HG03060 (cell line): Measurements from ENCODE around the gene DUOXA1.

Experiments used
- ATAC-seq: cut with Tn5 transposase; IDR thresholded peaks from one replicate; pipeline ENCODE4 v1.9.1; 2021; ENCODE audit warnings: low read depth, moderate number of reproducible peaks; ENCODE audit not compliant: unreplicated experiment

The DUOXA1 gene

DNA sequence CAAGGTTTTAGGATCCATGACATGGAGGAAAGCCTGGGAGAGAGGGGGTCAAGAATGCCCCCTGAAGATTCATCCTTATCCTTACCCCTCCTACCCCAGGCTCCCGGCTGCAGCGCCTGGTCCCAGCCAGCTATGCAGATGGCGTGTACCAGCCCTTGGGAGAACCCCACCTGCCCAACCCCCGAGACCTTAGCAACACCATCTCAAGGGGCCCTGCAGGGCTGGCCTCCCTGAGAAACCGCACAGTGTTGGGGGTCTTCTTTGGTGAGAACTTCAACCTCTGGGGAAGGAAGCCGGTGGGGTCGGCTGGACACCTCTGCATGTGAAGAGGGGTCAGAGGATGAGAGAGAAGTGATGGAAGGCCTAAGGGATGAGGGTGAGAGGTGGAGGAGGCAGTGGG is 4.4 kb upstream of the DUOXA1 start:
- ATAC-seq, result no peak

DNA sequence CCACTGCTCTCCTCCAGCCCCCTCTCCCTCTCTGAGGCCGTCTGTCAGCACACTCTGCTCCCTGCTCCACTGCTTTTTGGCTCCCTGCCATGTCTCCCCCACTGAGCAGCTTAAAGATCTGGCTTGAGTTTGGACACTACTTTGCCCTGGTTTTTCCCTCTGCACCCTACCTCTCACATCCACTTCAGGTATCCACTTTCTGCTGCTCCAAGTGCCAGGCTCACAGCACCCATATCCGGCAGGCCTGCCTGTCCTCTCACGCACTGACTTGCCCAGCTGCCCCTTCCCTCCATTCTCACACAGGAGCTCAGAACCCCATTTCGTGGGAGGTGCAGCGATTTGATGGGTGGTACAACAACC is 3.9 kb upstream of the DUOXA1 start:
- ATAC-seq, result no peak

DNA sequence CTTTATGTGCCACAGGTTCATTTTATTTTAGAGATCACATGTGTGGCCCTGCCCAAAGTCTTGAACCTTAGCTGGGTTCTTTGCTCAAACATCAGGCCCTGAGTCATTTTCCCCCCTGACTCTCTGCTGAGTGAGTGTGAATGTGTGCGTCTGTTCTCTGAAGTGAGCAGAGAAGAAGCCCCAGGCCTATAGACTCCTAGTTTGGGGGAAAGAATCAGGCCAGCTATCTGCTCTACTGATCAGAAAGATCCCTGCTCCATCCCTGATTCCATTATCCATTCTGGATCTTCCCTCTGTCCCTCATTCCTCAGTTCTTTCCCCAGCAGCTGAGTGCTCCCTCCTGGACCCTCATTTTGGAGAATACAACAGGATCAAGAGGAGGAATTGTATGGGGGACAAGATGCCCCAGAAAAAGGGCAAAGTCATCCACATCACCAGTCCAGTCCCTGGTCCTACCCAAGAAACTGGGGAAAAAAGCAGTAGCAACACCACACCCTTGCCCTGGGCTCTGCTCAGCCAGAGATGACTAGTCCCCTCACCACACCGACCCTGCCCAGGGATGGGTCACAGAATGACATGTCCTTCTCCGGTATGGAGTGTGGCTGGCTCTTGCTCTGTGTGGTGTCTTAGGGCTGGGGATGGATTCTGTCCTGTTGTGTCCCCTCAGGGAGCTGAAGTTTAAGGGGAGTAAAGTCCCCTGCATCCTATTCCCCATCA is 3.3 kb upstream of the DUOXA1 start:
- ATAC-seq, result no peak

DNA sequence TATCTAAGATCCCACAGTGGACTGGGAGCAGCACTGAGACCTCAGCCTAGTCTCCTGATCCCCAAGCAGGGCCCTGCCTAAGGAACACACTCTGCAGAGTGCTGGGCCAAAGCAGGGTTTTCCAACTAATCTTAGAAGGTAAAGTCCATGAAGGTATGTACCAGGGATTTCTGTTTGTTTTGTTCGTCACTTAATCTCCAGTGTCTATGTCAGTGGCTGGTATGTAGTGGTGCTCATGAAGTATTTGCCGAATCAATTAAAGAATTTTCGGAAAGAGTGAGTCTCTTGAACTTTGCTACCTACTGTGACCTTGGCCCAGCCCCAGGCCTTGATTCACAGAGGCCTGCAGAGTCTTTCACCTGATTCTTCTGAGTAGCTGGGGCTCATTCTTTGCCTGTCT is 1.8 kb upstream of the DUOXA1 start:
- ATAC-seq, result no peak

DNA sequence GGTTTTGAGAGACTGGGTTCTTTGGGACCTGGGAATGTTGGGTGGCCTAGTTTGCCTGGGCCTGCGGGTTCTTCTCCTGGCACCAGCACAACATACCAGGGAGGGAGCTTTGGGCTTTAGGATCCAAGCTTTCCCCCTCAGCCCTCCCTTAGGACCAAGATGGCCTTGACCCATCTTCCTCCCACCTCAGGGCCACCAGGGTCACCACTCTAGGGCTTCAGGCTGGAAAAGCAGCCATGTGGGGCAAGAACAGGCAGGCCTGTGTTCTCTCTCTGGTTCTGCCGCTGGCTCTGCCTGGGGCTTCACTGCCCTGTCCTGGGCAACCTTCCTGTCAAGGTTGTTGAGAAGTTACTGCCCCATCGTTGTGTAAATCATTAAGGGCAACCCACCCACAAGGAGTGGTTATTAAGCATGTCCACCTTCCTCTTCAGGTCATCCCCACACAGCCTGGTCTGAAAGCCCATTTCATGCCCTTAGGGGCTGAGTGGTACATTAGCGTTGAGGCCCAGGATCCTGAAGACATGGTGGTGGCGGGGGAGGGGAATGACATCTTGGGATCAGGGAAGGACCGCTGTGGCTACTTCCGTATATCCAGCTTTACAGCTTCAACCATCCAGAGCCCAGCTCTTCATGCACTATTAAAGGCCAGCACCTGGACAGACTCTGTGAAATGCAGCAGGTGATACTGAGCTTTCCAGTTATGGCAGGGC is 767 bp upstream of the DUOXA1 start:
- no peak for ATAC-seq

DNA sequence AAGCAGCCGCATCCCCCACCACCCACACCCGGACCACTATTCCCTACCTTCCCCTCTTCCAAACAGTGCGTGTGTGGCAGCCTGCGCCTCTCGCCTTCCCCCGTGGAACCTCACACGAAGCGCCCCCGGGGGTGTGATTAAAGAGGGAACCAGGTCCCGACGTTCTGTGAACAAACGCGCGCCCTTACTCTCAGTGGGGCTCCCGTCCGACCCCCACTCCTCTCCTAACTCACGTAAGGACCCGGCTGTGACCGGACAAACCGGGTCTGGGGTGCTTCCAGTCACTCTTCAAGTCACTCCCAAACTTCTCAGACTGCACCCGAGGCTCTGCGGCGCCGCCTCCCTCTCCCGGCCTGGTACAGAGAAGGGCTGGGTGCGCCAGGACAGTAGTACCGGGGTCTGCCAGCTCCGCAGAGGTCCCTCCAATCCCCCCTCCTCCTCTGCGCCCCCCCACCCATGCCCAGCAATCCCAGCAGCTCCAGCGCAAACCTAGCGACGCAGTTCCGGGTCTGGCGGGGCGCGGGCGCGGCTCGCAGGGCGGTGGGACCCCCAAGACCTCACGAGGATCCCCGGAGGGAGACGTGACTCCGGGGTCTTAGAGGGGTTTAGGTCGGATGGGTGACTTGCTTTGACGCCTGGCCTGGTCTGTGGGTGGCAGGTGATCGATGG is 574 bp downstream of the DUOXA1 start:
- ATAC-seq, result no peak

DNA sequence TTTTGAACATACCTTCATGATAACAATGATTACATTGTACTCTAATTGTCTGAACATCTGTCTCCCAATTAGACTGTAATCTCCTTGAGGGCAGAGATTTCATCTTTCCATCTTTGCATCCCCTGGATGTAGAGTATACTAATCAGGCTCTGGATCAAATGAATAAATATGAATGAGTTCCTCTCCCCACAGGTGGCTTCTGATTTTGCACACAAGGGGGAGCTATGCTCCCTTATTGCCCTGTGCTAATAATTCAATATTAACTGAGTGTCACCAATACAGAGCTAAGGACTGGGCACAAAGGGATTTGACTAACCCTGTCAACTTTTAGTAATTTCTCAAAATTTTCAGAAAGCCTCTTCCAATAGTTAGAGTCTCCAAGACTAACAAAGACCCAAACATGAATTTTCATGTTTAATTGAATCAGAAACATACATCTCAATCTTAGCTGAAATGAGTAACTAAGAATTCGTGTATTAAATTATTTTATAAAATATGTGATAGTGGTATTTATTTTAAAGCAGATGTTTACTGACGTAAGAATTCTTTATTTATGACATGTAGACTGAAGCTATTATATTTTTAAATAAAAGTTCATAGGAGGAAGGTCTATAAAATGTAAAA is 3.0 kb downstream of the DUOXA1 start:
- no peak for ATAC-seq

DNA sequence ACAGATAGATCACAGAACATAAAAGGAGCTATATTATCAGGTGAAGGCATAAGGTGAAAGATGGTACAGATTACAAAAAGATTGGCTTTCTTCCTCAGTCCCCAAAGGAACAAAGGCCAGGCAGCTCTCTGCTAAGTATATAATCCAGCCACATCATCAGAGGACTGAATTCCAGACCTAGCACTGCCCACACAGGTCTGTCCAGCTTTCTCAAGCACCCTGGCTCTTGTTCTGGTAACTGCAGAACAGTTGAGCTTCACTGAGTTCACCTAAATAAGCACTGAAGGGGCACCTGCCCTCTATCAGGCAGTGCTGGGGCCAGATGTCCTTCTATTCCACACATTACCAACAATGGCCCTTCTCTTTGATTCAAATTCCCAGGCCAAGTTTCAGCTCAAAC is 6.3 kb downstream of the DUOXA1 start:
- no peak for ATAC-seq

DNA sequence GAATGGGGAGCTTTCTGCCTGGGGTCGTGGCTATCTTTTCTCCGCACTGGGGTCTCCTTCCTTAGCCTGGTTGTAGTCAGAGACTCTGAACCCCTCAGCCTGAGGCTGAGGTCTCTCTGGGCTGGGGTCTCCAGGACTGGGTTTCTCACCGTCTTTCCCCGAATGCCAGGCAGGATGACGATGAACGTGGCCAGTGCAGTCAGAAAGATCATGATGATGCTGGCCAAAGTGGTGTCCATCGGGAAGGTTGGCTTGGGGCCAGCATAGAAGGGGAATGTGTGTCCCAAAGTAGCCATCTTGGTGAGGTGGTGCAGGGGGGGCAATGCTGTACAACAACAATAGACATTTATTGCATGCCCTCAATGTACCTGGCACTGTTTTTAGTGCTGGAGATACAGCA is 7.0 kb downstream of the DUOXA1 start:
- no peak for ATAC-seq

DNA sequence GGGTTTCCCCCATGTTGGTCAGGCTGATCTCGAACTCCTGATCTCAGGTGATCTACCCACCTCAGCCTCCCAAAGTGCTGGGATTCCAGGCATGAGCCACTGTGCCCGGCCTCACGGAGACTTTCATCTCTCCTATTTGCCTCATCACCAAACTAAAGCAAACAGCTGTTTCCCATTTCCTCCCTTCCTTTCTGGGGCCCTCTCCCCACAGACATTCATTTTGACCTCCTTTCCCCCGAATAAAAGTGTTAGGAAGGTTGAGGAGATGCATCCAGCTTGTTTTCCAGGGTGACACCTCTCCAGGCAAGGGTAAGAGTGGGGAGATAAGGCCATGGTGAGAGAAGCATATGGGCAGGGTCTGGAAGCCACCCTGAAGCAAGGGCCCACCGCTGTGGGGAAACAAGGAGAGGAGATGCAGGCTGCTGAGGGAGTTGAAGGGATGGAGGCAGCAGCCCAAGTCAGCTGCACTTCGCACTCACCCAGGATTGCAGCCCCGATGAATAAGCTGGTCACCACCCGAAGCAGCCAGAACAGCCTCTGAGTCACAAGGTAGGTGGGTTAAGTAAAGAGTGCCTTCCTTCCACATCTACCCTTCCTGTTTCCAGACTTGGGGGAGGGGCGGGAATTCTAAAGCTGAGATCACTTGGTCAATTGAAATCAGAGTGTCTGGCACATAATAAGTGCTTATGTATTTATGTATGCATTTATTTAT is 7.8 kb downstream of the DUOXA1 start:
- no peak for ATAC-seq

DNA sequence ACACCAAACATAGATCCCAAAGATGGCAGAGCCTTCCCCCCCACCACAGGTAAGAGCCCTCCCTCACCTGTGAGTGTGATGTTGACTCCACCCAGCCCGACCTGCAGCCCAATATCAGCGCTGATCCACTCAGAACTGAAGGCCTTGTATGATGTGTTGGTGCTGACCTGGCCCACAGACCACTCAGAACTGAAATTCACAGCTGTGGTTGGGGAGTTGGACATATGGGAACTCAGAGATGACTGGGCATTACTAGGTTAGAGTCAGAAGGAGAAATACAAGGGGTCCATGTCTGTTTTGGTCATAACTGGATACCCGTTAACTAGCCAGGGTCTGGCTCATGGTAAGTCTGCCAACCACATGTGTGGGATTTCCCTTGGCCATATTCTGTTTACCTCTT is 8.7 kb downstream of the DUOXA1 start:
- no peak for ATAC-seq

DNA sequence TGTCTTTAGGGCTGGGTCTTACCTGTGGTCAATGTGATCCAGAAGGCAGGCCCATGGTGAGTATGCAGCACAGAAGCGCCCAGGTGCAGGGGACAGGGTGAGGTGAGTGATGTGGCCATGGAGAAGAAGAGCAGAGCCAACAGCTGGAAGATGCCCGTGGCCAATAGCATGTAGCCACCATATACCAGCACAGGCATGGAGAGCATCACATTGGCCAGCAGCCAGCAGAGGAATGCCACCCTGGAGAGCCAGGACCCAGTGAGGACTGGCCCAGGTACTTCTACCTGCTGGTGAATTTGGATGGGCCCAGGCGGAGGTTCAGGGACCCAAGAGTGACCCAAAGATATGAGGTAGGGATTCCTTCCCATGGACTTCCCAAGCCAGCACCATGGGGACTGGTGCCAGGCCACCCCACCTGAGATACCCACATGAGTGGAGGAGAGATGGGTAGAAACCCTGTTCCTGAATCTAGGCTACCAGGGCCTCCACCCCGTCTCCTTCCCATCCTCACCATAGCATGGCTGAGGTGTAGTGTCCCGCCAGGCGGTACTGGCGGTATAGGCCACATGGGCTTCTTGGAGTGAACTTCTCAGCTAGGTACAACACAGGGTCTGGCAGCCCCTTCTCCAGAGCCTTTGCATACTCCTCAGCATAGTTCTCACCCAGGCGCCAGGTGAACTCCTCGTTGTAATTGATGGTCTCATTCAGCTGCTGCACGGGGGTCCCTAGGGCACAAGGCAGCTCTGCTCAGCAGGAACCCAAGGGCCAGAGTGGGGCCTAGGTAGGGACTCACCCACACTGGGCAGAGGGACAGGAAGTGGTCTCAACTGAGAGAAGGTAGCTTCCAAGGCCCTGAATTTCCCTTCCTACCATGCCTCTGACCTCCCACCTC is 9.4 kb downstream of the DUOXA1 start:
- no peak for ATAC-seq

DNA sequence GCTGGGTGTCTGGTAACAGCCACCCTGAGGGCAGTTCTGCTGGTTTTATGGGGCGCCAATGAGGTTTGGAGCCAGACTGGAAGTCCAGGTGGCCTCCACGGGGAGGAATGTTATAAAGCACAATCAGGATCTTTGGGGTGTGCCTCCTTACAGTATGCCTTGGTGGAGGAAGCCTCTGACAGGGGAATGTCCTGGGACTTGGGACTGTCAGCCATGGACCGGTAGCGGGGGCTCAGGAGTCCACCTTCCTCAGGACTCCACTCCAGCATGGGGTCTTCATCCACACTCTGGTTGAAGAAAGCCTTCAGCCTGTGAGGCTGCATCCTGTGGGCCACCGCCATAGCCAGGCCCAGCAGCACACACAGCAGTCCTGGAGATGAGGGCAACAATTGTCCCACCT is 10.7 kb downstream of the DUOXA1 start:
- no peak for ATAC-seq

DNA sequence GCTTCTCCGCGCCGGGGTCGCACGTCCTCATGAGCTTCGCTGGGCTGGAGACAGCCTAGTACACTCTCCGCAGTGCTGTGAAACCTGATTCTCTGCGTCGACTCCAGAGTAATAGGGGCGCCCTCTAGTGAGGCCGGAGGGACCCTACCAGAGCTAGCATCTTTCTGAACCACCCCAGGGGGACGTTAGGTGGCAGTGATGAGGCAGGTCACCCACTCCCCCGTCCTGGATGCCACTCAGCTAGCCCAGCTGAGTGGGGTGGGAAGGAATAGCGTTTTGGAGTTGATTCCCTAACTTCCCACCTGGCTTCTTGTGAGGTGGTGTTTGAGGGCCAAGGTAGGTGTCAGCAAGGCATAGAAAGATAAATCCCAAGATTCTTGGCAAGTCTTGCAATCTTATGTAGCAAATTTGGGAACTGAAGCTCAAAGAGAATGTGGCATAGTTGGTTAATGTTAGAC is 11.5 kb downstream of the DUOXA1 start:
- ATAC-seq, result peak; percentile 59

DNA sequence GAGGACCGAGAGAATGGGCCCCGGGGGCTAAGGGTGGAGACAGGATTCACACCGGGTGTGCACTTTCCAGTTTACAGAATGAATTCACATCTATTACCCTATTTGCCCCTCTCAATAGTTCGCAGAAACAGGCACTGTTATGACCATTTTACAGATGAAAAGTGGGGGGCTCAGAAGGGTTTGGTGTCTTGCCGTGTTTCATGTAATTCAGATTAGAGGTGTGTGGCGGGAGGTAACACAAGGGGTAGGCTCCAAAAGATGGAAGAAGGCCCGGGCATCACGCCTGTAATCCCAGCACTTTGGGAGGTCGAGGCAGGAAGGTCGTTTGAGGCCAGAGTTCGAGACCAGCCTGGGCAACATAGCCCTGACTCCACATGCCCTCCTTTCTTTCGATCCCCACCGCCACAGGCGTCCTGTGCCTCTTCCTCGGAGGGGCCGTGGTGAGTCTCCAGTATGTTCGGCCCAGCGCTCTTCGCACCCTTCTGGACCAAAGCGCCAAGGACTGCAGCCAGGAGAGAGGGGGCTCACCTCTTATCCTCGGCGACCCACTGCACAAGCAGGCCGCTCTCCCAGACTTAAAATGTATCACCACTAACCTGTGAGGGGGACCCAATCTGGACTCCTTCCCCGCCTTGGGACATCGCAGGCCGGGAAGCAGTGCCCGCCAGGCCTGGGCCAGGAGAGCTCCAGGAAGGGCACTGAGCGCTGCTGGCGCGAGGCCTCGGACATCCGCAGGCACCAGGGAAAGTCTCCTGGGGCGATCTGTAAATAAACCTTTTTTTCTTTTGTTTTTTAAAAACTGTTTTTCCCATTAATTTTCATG is 12.2 kb downstream of the DUOXA1 start:
- ATAC-seq, result peak; percentile 19

DNA sequence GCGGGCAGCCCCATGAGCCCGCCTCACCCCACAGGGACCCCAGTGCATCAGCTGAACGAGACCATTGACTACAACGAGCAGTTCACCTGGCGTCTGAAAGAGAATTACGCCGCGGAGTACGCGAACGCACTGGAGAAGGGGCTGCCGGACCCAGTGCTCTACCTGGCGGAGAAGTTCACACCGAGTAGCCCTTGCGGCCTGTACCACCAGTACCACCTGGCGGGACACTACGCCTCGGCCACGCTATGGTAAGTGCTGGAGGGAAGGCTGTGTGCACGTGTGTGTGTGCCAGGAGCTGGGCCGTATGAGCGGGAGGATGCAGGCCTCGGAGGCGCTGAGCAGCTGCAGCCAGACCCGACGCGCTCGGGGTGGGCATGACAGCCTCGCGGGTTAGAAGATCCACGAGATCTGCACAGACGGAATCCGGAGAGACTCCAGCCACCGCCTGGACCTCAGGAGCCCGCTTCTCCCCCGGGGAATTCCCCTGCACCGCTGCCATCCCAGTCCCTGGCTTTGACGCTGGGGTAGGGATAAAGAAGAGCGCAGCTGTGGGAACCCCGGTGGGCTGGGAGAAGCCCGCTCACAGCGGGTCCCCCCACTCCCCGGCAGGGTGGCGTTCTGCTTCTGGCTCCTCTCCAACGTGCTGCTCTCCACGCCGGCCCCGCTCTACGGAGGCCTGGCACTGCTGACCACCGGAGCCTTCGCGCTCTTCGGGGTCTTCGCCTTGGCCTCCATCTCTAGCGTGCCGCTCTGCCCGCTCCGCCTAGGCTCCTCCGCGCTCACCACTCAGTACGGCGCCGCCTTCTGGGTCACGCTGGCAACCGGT is 13.0 kb downstream of the DUOXA1 start:
- ATAC-seq, result no peak

DNA sequence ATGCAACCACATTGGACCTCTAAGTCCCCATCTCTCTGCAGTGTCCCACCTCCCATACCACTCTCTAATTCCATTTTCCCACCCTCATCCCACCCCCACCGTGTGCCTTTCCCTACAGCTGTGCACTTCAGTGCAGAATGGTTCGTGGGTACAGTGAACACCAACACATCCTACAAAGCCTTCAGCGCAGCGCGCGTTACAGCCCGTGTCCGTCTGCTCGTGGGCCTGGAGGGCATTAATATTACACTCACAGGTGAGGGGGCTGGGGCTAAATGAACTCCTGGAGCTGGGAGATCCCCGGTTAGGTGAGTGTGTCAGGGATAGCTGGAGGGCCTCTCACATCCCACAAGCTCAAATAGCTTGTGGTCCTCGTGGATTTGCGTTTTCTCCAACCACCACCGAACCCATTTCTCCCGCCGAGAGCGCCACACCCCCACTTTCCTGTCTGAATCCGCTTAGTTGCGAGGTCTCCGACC is 13.6 kb downstream of the DUOXA1 start:
- no peak for ATAC-seq

DNA sequence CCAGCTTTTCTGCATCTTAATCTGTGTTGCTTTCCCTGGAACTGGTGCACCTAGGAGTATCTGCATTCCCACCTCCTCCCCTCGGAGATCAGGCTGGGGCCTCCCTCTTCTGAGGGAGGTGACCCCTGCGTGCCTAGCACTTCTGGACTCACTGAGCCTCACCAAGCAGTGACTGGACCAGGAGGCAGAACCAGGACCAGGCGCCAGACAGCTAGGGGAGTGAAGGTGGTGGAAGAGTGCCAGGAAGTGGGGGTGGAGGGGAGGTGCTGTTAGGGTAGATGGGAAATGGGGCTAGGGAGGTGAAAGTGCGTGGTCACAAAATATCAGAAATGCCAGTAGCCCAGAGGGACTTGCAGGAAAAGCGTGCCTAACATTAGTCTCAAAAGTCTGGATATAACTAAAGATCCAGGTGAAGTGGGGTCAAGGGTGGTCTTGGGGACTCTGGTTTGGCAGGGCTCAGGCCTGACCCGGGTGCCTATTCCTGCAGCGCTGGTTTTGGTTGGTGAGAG is 14.3 kb downstream of the DUOXA1 start:
- ATAC-seq, result no peak
